GM23338 (cell line): Measurements from ENCODE around the gene SNX21.

ENCODE experiments used
- CREB1 ChIP-seq: fragments of 250-450 bp; sonication (Bioruptor Pico); IDR thresholded peaks from 2 replicates; pipeline ENCODE4 v1.5.0; 2020; ENCODE audit warnings: low read depth, mild to moderate bottlenecking, moderate library complexity
- CTCF ChIP-seq, 2 experiments: fragments of 200-600 bp in 1 of 2; sonication (generic) in 1 of 2; conservative IDR thresholded peaks; 2 replicates each; pipeline versions ENCODE4 v1.5.1 to v1.6.1; 2016 to 2017; ENCODE audit warnings: antibody characterized with exemption in 2 of 2, low read depth in 2 of 2, mild to moderate bottlenecking in 2 of 2, moderate library complexity in 1 of 2
- EZH2 ChIP-seq: fragments of 200-600 bp; sonication (generic); IDR thresholded peaks from one replicate; pipeline ENCODE4 v1.8.0; 2017; ENCODE audit warnings: antibody characterized with exemption, mild to moderate bottlenecking, low read depth; ENCODE audit not compliant: unreplicated experiment
- EZH2phosphoT487 ChIP-seq: fragments of 200-600 bp; sonication (generic); IDR thresholded peaks from one replicate; pipeline ENCODE4 v1.8.1; 2018; ENCODE audit warnings: antibody characterized with exemption; ENCODE audit not compliant: unreplicated experiment
- JUNB ChIP-seq: IDR thresholded peaks from one replicate; pipeline ENCODE4 v1.6.1; 2016; ENCODE audit warnings: antibody characterized with exemption; ENCODE audit not compliant: unreplicated experiment
- POLR2AphosphoS5 ChIP-seq: IDR thresholded peaks from 2 replicates; pipeline ENCODE4 v1.6.1; 2016; ENCODE audit warnings: antibody characterized with exemption, low read depth
- STAT1 ChIP-seq: IDR thresholded peaks from one replicate; pipeline ENCODE4 v1.6.1; 2016; ENCODE audit warnings: antibody characterized with exemption; ENCODE audit not compliant: unreplicated experiment
- TF ChIP-seq, protein P1 (sequence below): IDR thresholded peaks from one replicate; pipeline ENCODE4 v1.6.1; 2018; ENCODE audit warnings: antibody characterized with exemption; ENCODE audit not compliant: unreplicated experiment
- TF ChIP-seq, protein P2 (sequence below): IDR thresholded peaks from 2 replicates; pipeline ENCODE4 v1.6.1; 2016; ENCODE audit warnings: antibody characterized with exemption
- TF ChIP-seq, protein P3 (sequence below): fragments of 250-450 bp; sonication (Bioruptor Pico); IDR thresholded peaks from 2 replicates; pipeline ENCODE4 v1.5.0; 2020; ENCODE audit warnings: mild to moderate bottlenecking, moderate library complexity

DNA sequence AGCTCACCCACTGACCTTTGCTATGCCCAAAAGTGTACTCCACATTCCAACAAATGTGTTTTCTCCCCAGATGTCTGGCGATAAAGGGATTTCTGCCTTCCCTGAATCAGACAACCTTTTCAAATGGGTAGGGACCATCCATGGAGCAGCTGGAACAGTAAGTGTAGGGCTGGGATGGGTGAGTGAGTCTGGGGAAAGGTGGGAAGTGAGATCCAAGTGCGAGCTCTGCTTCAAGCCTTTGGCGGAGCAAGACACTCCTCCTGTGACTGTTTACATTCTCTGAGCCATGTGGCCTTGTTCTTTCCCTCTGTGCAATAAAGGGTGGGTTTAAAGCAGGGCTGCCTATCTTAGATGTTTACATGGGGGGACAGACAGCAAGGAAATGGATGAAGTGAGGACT is 19.3 kb upstream of the SNX21 start:
- no peak for TF ChIP-seq CTCF (conservative IDR thresholded peaks at IDR 0.05; ENCODE audit: low read depth in 2 of 2)
- no peak for TF ChIP-seq POLR2AphosphoS5
- TF ChIP-seq EZH2 = no peak
- TF ChIP-seq EZH2phosphoT487 = no peak
- TF ChIP-seq, protein P1, sequence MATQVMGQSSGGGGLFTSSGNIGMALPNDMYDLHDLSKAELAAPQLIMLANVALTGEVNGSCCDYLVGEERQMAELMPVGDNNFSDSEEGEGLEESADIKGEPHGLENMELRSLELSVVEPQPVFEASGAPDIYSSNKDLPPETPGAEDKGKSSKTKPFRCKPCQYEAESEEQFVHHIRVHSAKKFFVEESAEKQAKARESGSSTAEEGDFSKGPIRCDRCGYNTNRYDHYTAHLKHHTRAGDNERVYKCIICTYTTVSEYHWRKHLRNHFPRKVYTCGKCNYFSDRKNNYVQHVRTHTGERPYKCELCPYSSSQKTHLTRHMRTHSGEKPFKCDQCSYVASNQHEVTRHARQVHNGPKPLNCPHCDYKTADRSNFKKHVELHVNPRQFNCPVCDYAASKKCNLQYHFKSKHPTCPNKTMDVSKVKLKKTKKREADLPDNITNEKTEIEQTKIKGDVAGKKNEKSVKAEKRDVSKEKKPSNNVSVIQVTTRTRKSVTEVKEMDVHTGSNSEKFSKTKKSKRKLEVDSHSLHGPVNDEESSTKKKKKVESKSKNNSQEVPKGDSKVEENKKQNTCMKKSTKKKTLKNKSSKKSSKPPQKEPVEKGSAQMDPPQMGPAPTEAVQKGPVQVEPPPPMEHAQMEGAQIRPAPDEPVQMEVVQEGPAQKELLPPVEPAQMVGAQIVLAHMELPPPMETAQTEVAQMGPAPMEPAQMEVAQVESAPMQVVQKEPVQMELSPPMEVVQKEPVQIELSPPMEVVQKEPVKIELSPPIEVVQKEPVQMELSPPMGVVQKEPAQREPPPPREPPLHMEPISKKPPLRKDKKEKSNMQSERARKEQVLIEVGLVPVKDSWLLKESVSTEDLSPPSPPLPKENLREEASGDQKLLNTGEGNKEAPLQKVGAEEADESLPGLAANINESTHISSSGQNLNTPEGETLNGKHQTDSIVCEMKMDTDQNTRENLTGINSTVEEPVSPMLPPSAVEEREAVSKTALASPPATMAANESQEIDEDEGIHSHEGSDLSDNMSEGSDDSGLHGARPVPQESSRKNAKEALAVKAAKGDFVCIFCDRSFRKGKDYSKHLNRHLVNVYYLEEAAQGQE = no peak
- TF ChIP-seq STAT1 = no peak
- no peak for TF ChIP-seq JUNB
- TF ChIP-seq, protein P2, sequence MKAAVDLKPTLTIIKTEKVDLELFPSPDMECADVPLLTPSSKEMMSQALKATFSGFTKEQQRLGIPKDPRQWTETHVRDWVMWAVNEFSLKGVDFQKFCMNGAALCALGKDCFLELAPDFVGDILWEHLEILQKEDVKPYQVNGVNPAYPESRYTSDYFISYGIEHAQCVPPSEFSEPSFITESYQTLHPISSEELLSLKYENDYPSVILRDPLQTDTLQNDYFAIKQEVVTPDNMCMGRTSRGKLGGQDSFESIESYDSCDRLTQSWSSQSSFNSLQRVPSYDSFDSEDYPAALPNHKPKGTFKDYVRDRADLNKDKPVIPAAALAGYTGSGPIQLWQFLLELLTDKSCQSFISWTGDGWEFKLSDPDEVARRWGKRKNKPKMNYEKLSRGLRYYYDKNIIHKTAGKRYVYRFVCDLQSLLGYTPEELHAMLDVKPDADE = no peak
- no peak for TF ChIP-seq CREB1 (CRISPR knock-in tag)
- TF ChIP-seq, protein P3, sequence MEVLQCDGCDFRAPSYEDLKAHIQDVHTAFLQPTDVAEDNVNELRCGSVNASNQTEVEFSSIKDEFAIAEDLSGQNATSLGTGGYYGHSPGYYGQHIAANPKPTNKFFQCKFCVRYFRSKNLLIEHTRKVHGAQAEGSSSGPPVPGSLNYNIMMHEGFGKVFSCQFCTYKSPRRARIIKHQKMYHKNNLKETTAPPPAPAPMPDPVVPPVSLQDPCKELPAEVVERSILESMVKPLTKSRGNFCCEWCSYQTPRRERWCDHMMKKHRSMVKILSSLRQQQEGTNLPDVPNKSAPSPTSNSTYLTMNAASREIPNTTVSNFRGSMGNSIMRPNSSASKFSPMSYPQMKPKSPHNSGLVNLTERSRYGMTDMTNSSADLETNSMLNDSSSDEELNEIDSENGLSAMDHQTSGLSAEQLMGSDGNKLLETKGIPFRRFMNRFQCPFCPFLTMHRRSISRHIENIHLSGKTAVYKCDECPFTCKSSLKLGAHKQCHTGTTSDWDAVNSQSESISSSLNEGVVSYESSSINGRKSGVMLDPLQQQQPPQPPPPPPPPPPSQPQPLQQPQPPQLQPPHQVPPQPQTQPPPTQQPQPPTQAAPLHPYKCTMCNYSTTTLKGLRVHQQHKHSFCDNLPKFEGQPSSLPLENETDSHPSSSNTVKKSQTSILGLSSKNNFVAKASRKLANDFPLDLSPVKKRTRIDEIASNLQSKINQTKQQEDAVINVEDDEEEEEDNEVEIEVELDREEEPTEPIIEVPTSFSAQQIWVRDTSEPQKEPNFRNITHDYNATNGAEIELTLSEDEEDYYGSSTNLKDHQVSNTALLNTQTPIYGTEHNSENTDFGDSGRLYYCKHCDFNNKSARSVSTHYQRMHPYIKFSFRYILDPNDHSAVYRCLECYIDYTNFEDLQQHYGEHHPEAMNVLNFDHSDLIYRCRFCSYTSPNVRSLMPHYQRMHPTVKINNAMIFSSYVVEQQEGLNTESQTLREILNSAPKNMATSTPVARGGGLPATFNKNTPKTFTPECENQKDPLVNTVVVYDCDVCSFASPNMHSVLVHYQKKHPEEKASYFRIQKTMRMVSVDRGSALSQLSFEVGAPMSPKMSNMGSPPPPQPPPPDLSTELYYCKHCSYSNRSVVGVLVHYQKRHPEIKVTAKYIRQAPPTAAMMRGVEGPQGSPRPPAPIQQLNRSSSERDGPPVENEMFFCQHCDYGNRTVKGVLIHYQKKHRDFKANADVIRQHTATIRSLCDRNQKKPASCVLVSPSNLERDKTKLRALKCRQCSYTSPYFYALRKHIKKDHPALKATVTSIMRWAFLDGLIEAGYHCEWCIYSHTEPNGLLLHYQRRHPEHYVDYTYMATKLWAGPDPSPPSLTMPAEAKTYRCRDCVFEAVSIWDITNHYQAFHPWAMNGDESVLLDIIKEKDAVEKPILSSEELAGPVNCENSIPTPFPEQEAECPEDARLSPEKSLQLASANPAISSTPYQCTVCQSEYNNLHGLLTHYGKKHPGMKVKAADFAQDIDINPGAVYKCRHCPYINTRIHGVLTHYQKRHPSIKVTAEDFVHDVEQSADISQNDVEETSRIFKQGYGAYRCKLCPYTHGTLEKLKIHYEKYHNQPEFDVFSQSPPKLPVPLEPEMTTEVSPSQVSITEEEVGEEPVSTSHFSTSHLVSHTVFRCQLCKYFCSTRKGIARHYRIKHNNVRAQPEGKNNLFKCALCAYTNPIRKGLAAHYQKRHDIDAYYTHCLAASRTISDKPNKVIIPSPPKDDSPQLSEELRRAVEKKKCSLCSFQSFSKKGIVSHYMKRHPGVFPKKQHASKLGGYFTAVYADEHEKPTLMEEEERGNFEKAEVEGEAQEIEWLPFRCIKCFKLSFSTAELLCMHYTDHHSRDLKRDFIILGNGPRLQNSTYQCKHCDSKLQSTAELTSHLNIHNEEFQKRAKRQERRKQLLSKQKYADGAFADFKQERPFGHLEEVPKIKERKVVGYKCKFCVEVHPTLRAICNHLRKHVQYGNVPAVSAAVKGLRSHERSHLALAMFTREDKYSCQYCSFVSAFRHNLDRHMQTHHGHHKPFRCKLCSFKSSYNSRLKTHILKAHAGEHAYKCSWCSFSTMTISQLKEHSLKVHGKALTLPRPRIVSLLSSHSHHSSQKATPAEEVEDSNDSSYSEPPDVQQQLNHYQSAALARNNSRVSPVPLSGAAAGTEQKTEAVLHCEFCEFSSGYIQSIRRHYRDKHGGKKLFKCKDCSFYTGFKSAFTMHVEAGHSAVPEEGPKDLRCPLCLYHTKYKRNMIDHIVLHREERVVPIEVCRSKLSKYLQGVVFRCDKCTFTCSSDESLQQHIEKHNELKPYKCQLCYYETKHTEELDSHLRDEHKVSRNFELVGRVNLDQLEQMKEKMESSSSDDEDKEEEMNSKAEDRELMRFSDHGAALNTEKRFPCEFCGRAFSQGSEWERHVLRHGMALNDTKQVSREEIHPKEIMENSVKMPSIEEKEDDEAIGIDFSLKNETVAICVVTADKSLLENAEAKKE = no peak
